ENCODE results near the gene SYAP1.
A peak's percentile ranks its signal among the peaks of the same experiment; 100 is the strongest.
"Not testable (repeated sequence)": the region's sequence is repeated elsewhere in the genome, so short reads cannot be mapped to it uniquely, and the experiment has no call there.

The SYAP1 gene

GRCh38 chrX:16779815-16780214, 60.4 kb downstream of the SYAP1 start:
- not testable (repeated sequence) for DNase-seq

- no peak for DNase-seq
These were observed 64.0 kb downstream of the SYAP1 start for GRCh38 chrX:16783452-16783851.

GRCh38 chrX:16784440-16784839, 65.0 kb downstream of the SYAP1 start:
- not testable (repeated sequence) for DNase-seq

- no peak for DNase-seq
These were observed 66.1 kb downstream of the SYAP1 start for GRCh38 chrX:16785247-16786138.

- DNase-seq, result peak; percentile 98
These were observed 66.9 kb downstream of the SYAP1 start, which contains the start of gene TXLNG for GRCh38 chrX:16786139-16786790. Gene TXLNG (plus strand): TSS chrX:16786466. CDS start chrX:16786488, 22 bp downstream.

- no peak for DNase-seq
These were observed 67.7 kb downstream of the SYAP1 start for GRCh38 chrX:16786791-16787735.

GRCh38 chrX:16788477-16788876, 69.1 kb downstream of the SYAP1 start:
- DNase-seq, result no peak

- DNase-seq, result no peak
These were observed 76.9 kb downstream of the SYAP1 start for GRCh38 chrX:16796298-16796697.

- DNase-seq, result peak; percentile 18
These were observed 77.9 kb downstream of the SYAP1 start for GRCh38 chrX:16797358-16797757.

GRCh38 chrX:16797841-16798240, 78.4 kb downstream of the SYAP1 start:
- peak; percentile 55 for DNase-seq

- no peak for DNase-seq
These were observed 85.6 kb downstream of the SYAP1 start for GRCh38 chrX:16804923-16805464.

GRCh38 chrX:16807548-16807947, 88.1 kb downstream of the SYAP1 start:
- no peak for DNase-seq

GRCh38 chrX:16807976-16808542, 88.6 kb downstream of the SYAP1 start:
- peak; percentile 15 for DNase-seq

- DNase-seq, result no peak
These were observed 95.2 kb downstream of the SYAP1 start for GRCh38 chrX:16814597-16814996.
